Muscle layer of duodenum (tissue), 2 donors: ENCODE data around the gene DOC2A.

Experiments
- H3K27ac ChIP-seq: one replicate; pipeline ENCODE4 v1.7.0; 2013; ENCODE audit warnings: mild to moderate bottlenecking, low read length
- H3K27me3 ChIP-seq: one replicate; pipeline ENCODE4 v1.7.0; 2013; ENCODE audit warnings: low read depth, mild to moderate bottlenecking, control low read depth, low read length
- H3K36me3 ChIP-seq, 2 donors: one replicate each; pipeline ENCODE4 v1.7.0; 2013; ENCODE audit warnings: low read length in 2 of 2, control low read depth in 1 of 2, mild to moderate bottlenecking in 1 of 2; ENCODE audit not compliant: insufficient read depth in 2 of 2, control insufficient read depth in 1 of 2
- H3K4me1 ChIP-seq, 2 donors: one replicate each; pipeline ENCODE4 v1.7.0; 2013; ENCODE audit warnings: low read length in 2 of 2, mild to moderate bottlenecking in 2 of 2, control low read depth in 1 of 2, moderate library complexity in 1 of 2; ENCODE audit not compliant: insufficient read depth in 2 of 2, control insufficient read depth in 1 of 2
- H3K4me3 ChIP-seq, 2 donors: one replicate each; pipeline ENCODE4 v1.7.0; 2013; ENCODE audit warnings: low read length in 2 of 2, low read depth in 1 of 2, mild to moderate bottlenecking in 1 of 2
- H3K9me3 ChIP-seq, 2 donors: one replicate each; pipeline ENCODE4 v1.7.0; 2013; ENCODE audit warnings: low read length in 2 of 2, control low read depth in 1 of 2, mild to moderate bottlenecking in 1 of 2; ENCODE audit not compliant: control insufficient read depth in 1 of 2
- donor health status: healthy.

The DOC2A gene

DNA sequence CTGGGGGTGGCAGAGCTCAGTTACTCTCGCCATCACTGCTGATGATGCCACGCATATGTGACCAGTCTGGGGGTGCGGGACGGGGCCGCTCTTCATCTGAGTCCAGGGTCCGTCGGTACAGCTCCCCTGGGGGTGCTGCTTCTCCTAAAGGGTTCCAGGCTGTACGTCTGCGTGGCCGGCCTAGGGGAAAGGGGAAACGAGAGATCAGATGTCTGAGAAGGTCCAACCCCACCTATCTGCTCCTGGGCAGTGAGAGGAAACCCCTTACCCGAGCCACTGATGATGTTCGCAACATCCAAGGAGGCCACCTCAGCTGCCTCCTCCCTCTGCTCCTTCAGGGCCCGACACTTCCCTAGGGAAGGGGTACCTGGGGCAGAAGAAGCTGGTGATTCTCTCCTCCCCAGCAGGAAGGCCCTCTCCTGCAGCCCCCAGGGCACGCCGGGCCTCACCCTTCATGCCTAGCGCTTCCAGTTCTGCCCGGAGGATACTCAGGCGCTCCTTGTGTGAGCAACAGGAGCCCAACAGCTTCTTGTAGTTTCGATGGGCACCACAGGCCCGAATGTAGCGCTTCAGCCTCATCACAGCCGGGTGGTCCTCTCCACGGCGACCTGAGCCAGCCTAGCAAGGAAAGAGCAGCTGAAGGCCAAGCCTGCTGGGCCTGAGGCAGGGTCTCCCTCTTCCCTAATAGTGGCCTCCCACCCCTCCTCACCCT, 17.5 kb downstream of the DOC2A start:
- H3K27me3 ChIP-seq: no peaks in the 10 kb centered on the region
- no peaks in the 10 kb centered on the region for H3K9me3 ChIP-seq
- H3K27ac ChIP-seq: no peak overlapping the region
- peaks cover 20 to 22% of the 10 kb centered on the region in 2 donors for H3K4me1 ChIP-seq
- no peak overlapping the region for H3K4me3 ChIP-seq
- H3K36me3 ChIP-seq: peaks cover 21 to 56% of the 10 kb centered on the region in 2 donors

DNA sequence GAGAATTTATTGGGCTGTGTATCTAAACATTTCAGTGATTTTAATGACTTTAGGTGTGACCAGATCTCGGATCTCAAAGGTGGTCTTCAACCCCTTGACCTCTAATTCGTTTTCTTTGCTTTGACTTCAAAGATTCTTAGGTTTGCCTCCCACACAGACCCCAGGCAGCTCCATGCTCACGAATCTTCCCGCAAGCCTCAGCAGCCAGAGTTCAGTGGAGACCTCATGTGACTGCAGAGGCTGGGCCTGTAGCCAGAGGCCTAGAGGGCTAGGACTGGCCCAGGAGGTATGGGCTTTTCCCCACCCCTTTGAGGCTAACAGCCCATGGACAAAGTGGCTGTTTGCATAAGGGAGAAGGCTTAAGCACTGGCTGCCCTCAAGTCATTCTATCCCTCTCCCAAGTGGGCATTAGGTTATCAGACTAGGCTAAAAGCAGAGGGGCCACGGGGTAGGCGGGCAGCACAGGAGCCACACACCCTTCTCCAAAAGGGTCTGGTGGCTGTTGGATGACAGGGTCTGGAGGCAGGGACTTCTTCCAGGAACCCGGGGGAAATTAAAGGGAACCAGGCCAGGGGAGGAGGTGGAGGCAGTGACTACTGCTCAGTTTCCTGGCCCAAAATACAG, 18.4 kb downstream of the DOC2A start:
- peaks cover 26 to 64% of the 10 kb centered on the region in 2 donors for H3K36me3 ChIP-seq

DNA sequence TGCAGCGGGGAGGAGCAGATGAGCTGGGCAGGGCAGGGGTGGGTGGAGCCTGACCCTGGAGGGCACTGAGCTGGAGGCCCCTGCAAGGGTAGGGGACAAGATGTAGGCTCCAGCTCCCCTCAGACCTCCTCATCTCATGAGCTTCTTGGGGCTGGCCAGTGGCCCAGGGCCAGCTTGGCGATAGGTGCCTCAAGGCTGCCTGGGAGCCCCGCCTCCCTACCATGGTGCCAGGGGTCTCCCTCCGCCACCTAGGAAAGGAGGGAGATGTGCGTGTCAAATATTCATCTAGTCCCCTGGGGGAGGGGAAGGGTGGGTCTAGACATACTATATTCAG, 19.3 kb downstream of the DOC2A start:
- H3K27ac ChIP-seq: no peak overlapping the region
- no peaks in the 10 kb centered on the region for H3K9me3 ChIP-seq
- H3K4me3 ChIP-seq: no peak overlapping the region
- H3K4me1 ChIP-seq: peaks cover 14 to 15% of the 10 kb centered on the region in 2 donors
- no peaks in the 10 kb centered on the region for H3K27me3 ChIP-seq
- peaks cover 30 to 74% of the 10 kb centered on the region in 2 donors for H3K36me3 ChIP-seq

More for the DNA sequence above, 18.4 kb downstream of the DOC2A start:
- Histone ChIP-seq H3K27me3 (no peaks in the 10 kb centered on the region), H3K4me3 (no peak overlapping the region), H3K9me3 (no peaks in the 10 kb centered on the region), H3K4me1 (peaks cover 20 to 22% of the 10 kb centered on the region in 2 donors), H3K27ac (no peak overlapping the region)

DNA sequence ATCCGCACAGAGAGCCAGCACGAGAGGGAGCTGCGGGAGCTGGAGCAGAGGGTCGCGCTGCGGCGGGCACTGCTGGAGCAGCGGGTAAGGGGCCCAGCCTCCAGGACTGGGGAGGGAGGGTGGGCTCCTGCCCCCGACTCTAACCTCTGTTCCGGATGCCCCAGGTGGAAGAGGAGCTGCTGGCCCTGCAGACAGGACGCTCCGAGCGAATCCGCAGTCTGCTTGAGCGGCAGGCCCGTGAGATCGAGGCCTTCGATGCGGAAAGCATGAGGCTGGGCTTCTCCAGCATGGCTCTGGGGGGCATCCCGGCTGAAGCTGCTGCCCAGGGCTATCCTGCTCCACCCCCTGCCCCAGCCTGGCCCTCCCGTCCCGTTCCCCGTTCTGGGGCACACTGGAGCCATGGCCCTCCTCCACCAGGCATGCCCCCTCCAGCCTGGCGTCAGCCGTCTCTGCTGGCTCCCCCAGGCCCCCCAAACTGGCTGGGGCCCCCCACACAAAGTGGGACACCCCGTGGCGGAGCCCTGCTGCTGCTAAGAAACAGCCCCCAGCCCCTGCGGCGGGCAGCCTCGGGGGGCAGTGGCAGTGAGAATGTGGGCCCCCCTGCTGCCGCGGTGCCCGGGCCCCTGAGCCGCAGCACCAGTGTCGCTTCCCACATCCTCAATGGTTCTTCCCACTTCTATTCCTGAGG, 19.8 kb downstream of the DOC2A start:
- no peaks in the 10 kb centered on the region for H3K27me3 ChIP-seq
- H3K9me3 ChIP-seq: no peaks in the 10 kb centered on the region
- H3K36me3 ChIP-seq: peaks cover 35 to 79% of the 10 kb centered on the region in 2 donors
- no peak overlapping the region for H3K27ac ChIP-seq
- no peak overlapping the region for H3K4me3 ChIP-seq
- peaks cover 13% of the 10 kb centered on the region in 2 donors for H3K4me1 ChIP-seq

DNA sequence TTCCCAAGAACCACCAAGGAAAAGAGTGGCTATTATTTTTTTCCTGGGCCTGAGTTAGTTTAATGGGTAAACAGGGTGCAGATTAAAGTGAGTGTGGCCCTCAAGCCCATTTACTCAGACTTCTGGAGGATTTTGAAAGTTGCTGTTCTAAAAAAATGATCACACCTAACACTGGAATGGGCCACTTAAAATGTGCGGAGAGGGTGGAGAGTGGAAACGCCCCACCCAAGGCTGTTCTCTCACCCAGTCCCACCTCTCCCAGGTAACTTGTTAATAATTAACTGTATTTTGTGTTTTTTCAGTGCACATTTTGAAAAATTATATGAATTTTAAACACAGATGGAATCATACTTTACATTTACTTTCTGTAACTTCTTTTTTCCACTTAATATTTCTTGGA, 20.8 kb downstream of the DOC2A start:
- Histone ChIP-seq H3K4me1 (peaks cover 13% of the 10 kb centered on the region in 2 donors), H3K27me3 (no peaks in the 10 kb centered on the region), H3K9me3 (no peaks in the 10 kb centered on the region), H3K4me3 (no peak overlapping the region), H3K36me3 (peaks cover 45 to 85% of the 10 kb centered on the region in 2 donors), H3K27ac (no peak overlapping the region)

DNA sequence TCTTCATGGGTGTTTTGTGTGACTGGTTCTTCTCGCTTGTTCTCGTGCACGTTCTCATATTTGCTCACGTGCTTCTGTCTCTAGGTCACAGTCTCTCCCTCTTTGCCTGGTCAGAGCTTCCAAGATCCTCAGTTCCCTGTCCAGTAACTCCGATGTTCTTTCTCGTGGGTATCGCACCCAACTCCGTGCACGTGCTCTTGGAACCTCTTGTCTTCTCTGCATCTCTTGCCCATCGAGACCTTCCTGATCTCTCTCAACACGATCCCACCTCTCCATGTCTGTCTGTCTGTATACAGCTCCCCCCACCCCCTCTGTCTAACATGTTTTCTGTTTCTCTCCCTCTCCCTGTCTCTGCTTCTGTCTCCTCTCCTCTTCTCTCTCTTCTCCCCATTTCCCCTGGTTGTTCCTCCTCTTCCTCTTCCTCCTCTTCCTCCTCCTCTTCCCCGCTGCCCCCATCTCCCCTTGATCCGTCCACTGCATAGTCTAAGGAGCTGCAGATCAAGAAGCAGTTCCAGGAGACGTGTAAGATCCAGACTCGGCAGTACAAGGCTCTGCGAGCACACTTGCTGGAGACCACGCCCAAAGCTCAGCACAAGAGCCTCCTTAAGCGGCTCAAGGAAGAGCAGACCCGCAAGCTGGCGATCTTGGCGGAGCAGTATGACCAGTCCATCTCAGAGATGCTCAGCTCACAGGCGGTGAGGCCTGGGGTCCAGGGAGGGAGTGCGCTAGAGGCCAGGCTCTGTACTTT, 21.5 kb downstream of the DOC2A start:
- H3K27me3 ChIP-seq: no peaks in the 10 kb centered on the region
- H3K27ac ChIP-seq: no peak overlapping the region
- H3K9me3 ChIP-seq: no peaks in the 10 kb centered on the region
- no peak overlapping the region for H3K4me3 ChIP-seq
- H3K36me3 ChIP-seq: peaks cover 52 to 93% of the 10 kb centered on the region in 2 donors
- peaks cover 6% of the 10 kb centered on the region in 2 donors for H3K4me1 ChIP-seq

DNA sequence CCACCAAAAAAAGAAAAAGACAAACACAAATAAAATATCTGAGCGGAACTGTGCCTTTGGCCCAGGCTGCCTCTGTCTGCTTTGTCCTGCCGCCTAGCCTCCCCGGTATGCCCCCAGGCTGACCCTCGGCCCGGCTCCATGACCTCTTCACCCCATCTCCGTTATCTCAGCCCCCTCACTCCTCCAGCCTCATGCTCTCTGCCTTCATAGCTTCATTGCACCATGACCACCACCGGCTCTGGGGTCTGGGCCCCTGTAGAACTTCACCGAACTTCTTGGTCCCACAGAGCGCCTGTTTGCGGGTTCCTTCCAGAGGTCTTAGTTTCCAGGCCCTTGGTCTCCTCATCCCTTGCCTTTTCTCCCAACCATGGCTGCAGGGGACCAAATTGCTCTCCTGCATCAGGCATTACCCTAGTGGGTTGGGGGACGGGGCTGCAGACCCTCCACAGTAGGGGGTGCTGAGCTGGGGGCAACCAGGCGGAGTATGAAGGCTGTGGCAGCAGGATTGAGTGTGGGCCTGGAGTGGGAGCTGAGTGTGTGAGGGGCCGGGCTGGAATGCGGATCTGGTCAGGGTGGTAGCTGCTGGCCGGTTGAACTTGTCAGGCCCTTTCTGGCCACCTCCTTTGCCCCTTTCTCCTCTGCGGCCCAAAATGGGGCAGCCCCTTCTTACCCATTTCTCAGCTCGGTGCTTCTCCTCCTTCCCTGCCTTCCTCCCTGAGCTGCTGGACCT, 22.3 kb downstream of the DOC2A start:
- Histone ChIP-seq H3K27me3 (no peaks in the 10 kb centered on the region), H3K4me3 (no peak overlapping the region), H3K27ac (no peak overlapping the region), H3K36me3 (peaks cover 60 to 94% of the 10 kb centered on the region in 2 donors), H3K4me1 (no peaks in the 10 kb centered on the region), H3K9me3 (no peaks in the 10 kb centered on the region)

DNA sequence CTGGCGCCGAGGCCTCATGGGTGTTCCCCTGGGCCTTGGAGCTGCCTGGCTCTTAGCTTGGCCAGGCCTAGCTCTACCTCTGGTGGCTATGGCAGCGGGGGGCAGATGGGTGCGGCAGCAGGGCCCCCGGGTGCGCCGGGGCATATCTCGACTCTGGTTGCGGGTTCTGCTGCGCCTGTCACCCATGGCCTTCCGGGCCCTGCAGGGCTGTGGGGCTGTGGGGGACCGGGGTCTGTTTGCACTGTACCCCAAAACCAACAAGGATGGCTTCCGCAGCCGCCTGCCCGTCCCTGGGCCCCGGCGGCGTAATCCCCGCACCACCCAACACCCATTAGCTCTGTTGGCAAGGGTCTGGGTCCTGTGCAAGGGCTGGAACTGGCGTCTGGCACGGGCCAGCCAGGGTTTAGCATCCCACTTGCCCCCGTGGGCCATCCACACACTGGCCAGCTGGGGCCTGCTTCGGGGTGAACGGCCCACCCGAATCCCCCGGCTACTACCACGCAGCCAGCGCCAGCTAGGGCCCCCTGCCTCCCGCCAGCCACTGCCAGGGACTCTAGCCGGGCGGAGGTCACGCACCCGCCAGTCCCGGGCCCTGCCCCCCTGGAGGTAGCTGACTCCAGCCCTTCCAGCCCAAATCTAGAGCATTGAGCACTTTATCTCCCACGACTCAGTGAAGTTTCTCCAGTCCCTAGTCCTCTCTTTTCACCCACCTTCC, 23.3 kb downstream of the DOC2A start:
- no peaks in the 10 kb centered on the region for H3K4me1 ChIP-seq
- H3K4me3 ChIP-seq: no peak overlapping the region
- peaks cover 60 to 94% of the 10 kb centered on the region in 2 donors for H3K36me3 ChIP-seq
- no peaks in the 10 kb centered on the region for H3K9me3 ChIP-seq
- no peak overlapping the region for H3K27ac ChIP-seq
- no peaks in the 10 kb centered on the region for H3K27me3 ChIP-seq

DNA sequence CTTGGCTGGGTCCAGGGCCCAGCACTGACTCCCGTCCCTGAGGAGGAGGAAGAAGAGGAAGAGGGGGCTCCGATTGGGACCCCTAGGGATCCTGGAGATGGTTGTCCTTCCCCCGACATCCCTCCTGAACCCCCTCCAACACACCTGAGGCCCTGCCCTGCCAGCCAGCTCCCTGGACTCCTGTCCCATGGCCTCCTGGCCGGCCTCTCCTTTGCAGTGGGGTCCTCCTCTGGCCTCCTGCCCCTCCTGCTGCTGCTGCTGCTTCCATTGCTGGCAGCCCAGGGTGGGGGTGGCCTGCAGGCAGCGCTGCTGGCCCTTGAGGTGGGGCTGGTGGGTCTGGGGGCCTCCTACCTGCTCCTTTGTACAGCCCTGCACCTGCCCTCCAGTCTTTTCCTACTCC, 23.9 kb downstream of the DOC2A start:
- no peaks in the 10 kb centered on the region for H3K27me3 ChIP-seq
- H3K9me3 ChIP-seq: no peaks in the 10 kb centered on the region
- H3K36me3 ChIP-seq: peaks cover 61 to 98% of the 10 kb centered on the region in 2 donors
- H3K27ac ChIP-seq: no peak overlapping the region
- no peak overlapping the region for H3K4me3 ChIP-seq
- H3K4me1 ChIP-seq: no peaks in the 10 kb centered on the region

DNA sequence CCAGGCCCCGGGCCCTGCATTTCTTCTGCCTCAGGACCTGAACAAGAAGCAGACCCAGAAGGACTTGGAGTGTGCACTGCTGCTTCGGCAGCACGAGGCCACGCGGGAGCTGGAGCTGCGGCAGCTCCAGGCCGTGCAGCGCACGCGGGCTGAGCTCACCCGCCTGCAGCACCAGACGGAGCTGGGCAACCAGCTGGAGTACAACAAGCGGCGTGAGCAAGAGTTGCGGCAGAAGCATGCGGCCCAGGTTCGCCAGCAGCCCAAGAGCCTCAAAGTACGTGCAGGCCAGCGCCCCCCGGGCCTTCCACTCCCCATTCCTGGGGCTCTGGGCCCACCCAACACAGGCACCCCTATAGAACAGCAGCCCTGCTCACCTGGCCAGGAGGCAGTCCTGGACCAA, 24.6 kb downstream of the DOC2A start:
- no peaks in the 10 kb centered on the region for H3K4me1 ChIP-seq
- peaks cover 68 to 100% of the 10 kb centered on the region in 2 donors for H3K36me3 ChIP-seq

More for the DNA sequence above, 24.6 kb downstream of the DOC2A start:
- H3K4me3 ChIP-seq: no peak overlapping the region
- H3K9me3 ChIP-seq: no peaks in the 10 kb centered on the region
- H3K27ac ChIP-seq: no peak overlapping the region
- no peaks in the 10 kb centered on the region for H3K27me3 ChIP-seq
